NCI-H2196 (cell line): ENCODE results near the gene NUBPL.
"Not testable (repeated sequence)": the region's sequence is repeated elsewhere in the genome, so short reads cannot be mapped to it uniquely, and the experiment has no call there.

Experiments used
- DNase-seq: peaks from one replicate; lab custom pipeline; 2025; ENCODE audit not compliant: unreplicated experiment; lab: John Stamatoyannopoulos, UW

The NUBPL gene

GRCh38 chr14:31876741-31877140 lies 315.5 kb downstream of the NUBPL start:
- DNase-seq, result no peak

DNA sequence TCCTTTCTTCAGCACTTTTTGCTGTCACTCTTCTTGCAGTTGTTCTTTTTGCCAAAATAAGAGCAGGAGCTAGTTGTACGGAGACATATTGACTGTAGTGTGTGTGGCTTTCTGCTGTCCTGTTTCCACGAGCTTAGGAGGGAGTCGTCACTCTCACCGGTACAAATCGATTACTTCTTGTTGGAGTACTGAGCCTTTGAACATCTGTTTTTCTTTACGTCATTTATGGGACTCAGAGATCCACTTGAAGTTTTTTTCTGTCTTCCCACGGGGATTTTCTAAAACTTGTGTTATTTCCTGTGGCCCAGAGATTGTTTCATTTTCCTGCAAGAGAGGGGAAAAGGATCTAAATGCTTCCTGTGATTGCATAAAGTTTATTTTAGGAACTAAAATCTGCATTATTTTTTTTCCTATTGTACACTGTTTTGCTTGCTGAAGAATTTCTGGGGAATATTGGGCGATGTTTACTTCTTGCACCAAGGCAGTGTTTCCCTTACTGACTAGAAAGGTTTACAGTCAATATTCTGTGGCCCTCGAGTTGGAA lies 316.1 kb downstream of the NUBPL start:
- no peak for DNase-seq

DNA sequence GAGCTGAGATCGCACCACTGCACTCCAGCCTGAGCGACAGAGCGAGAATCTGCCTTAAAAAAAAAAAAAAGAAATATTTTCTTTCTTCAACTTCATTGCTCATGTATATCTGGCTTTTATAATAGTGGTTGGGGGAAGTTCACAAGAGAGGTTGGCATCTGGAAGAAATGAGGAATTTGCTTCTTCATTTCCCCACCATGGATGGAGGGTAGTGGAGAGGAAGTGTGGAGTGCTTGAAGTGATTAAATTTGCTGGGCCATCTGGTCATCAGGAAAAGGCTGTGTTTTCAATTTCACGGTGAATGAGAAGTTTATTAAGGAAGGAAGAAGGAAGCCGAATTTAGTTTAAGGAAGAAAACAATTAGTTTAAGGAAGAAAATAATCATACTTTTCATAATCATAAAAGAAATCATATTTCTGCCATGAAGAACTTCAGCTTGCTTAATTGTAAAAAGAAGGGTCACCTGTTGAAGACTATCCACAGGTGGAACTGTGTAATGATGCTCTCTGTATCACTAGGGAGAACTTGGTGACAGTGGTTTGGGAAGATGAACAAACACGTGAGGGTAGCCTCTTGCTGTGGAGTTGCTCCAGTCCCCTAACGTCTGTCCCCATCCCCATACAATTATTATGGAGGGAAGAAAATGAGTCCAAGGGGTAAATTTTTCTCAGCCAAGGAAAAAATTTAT lies 318.6 kb downstream of the NUBPL start:
- DNase-seq, result no peak

DNA sequence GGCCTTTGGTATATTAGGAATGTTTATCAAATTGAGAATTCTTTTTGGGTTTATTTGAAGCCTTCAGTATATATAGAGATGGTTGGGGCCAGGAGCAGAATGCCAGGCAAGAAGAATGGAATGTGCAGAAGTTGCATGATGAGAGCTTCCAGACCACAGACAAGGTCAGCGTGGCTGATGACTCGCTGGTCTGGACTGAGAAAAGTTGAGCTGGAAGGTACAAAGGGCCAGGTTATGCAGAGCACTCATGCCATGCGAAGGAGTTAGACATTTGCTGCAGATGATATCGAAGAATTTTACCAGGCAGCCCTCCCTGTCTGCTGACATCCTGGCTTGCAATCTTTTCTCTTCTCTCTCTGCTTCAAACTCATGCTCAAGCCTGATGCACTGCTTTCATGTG lies 319.7 kb downstream of the NUBPL start:
- DNase-seq, result no peak

DNA sequence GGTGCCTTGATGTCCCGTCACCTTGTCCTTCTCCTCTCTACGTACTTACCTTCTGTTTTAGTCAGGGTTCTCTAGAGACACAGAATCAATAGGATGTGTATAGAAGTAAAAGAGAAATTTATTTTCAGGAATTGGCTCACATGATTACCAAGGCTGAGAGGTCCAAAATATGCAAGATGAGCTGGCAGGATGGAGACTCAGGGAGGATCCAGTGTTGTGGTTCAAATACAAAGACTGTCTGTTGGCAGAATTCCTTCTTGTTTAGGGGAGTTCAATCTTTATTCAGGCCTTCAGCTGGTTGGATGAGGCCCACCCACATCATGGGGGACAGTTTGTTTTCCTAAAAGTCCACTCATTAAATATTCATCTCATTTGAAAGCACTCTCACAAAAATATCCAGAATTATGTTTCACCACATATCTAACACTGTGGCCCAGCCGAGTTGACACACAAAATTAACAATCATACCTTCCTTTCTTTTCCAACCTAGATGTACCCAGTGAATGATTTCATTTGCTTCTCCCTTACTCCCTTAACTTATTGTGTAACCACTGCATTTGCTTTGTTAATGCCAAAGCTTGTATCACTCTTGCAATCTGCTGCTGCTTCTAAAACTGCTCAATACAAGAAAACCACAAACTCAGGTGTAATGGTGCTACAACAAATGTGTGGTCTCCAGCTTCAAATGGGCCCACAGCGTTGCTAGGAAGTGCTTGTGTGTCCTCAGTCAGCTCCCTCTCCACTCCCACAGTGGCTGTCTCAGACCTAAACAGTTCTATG lies 320.5 kb downstream of the NUBPL start:
- DNase-seq, result no peak

- DNase-seq, result no peak
Measured at GRCh38 chr14:31884238-31884637, 323.0 kb downstream of the NUBPL start.

DNA sequence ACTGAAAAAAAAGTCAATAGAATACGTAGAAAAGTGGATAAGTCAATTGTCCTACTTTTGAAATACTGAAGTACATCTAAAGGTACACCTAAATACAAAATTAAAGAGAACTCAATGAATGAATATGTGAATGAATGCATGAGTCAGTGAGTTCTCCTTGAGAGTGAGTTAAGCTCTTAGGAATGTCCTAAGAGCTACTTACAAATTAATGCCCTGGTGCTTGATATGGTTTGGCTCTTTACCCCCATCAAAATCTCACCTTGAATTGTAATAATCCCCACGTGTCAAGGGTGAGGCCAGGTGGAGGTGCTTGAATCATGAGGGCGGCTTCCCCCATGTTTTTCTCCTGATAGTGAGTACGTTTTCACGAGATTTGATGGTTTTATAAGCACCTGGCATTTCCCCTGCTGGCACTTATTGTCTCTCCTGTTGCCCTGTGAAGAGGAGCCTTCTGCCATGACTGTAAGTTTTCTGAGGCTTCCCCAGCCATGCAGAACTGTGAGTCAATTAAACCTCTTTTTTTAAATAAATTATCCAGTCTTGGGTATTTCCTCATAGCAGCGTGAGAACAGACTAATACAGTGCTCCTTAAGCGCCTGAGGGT lies 323.7 kb downstream of the NUBPL start:
- no peak for DNase-seq

GRCh38 chr14:31886156-31886835 lies 325.1 kb downstream of the NUBPL start:
- DNase-seq, result no peak

DNA sequence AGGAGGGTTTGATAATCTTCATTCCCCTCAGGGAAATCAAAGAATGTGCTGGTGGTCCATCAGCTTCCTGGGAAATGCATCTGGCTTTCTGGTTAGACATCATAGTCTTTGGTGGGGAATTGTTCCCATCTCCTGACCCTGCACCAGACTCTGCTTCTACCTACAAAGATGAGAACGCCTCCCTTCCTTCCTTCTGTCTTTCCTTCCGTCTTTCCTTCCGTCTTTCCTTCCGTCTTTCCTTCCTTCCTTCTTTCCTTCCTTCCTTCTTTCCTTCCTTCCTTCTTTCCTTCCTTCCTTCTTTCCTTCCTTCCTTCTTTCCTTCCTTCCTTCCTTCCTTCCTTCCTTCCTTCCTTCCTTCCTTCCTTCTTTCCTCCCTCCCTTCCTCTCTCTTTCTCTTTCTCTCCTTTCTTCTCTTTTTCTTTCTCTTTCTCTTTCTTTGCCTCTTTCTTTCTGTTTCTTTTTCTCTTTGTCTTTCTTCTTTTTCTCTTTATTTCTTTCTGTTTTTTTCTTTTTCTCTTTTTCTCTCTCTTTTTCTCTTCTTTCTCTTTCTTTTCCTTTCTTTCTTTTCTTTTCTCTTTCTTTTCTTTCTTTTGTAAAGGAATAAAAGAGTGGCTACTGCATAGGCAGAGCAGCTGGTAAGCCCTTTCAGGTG lies 326.9 kb downstream of the NUBPL start:
- no peak for DNase-seq

GRCh38 chr14:31889297-31889696 lies 328.1 kb downstream of the NUBPL start:
- DNase-seq, result no peak

DNA sequence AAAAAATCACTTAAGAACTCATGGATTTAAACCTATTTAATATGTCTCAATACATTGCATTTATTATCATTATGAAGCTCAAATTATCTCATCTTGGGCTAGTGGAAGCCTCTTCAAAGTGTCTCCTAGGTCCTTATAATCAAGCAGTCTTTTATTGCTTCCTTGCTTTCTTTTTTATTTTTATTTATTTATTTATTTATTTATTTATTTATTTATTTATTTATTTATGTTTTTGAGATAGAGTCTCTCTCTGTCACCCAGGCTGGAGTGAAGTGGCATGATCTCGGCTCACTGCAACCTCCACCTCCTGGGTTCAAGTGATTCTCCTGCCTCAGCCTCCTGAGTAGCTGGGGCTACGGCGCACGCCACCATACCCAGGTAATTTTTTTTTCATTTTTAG lies 329.0 kb downstream of the NUBPL start:
- not testable (repeated sequence) for DNase-seq

- no peak for DNase-seq
Measured at GRCh38 chr14:31893221-31893757, 332.1 kb downstream of the NUBPL start.

GRCh38 chr14:31894351-31894750 lies 333.1 kb downstream of the NUBPL start:
- no peak for DNase-seq

GRCh38 chr14:31895206-31895605 lies 334.0 kb downstream of the NUBPL start:
- DNase-seq, result no peak

DNA sequence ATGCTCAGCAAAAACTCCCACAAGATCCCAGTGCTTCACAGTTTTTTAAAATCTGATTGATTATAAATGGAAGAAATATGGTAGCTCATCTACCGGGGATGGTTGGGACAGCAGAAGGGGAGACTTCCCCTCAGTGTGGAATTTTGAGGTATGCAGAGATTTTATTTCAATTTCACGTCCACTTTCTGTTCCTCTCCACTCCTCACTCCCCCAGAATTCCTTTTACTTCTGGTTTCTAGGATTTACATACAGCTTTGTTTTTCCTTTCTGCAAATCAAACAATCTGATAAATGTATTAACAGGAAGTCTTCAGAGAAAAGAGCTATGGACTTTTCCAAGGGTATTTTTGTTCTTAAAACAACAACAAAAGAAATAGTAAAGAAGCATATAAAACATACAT lies 334.4 kb downstream of the NUBPL start:
- DNase-seq, result no peak

DNA sequence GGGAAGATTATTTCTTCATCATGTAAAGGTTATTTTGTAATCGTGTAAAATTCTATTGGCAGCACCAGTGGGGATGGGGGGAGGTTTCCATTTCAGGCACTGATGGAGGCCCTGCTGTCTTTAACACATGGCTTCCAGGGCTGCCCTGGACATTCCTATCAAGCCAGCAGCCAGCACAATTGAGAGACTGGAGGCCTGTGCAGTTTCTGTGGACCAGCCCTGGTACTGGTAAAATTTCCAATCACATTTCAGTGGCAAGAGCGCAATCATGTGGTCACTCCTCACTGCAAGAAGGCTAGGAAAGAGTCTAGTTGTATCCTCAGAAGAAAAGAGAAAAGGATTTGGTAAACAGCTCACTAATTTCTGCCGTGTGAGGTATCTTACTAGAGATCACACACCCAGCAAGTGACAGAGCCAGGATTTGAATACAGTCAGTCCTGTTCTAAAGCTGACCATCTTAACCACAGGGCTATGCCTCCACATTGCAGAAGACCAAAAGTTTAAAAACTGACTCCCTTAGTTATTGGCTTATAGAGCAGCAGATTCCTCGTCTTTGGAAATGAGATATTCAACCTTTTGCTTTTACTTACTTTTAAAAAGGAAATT lies 336.5 kb downstream of the NUBPL start:
- DNase-seq, result no peak

DNA sequence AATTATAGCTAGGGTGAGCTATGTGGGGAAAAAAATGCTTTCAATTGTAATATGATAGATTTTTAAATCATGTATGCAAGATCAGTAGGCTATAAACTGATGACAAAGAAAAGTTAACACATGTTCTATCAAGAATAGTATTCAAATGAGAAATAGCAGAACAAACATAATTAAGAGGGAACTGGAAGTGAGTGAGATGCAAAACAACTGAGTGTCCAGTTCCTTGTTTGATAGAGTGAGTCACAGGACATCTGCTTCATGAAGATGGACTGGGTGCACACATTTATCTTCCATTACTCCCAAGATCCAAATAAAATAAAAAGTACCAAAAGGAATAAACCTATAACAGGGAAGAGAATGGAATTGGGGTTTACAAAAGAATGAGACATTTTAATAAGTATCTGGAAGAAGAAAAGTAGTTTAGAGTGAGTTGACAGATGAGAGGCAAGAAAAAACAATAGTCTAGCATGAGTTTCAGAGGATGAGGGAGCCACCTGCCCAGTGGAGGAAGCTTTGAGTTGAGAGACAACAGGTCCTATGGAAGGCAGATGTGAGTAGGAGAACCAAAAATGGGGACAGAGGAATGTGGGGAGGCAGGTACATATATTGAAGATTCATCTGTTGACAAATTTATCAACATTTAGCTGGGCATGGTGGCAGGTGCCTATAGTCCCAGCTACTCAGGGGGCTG lies 337.8 kb downstream of the NUBPL start:
- DNase-seq, result no peak

DNA sequence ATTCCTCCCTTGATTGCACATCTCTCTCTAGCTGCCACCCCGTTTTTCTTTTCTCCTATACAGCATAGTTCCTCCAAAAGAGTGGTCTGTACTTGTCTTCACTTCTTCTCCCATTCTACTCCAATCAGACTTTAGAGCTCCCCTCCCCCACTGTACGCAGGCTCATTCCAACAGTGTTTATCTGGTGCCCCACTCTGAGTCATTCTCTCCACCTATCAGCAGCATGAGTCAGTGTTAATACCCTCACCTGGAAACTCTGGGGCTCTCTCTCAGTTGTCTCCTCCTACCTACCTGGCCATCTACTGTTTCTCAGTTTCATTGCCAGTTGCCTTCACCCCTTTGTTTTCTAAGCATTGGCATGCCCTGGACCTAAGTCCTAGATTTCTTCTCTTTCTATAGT lies 340.8 kb downstream of the NUBPL start:
- DNase-seq, result no peak

- DNase-seq, result no peak
Measured at GRCh38 chr14:31902945-31903646, 341.9 kb downstream of the NUBPL start.
